SW 1271 (cell line): Measurements from ENCODE around the gene TBCD.

ENCODE experiments used
- DNase-seq, 2 experiments: peaks; one replicate each; lab custom pipeline; 2025; lab: John Stamatoyannopoulos, UW

The TBCD gene

GRCh38 chr17:82907797-82908542 lies 156.1 kb downstream of the TBCD start:
- no peak for DNase-seq

- DNase-seq: no peak
Observed at GRCh38 chr17:82908543-82909160, 156.8 kb downstream of the TBCD start.

- DNase-seq: no peak
Observed at GRCh38 chr17:82909322-82909904, 157.5 kb downstream of the TBCD start.

DNA sequence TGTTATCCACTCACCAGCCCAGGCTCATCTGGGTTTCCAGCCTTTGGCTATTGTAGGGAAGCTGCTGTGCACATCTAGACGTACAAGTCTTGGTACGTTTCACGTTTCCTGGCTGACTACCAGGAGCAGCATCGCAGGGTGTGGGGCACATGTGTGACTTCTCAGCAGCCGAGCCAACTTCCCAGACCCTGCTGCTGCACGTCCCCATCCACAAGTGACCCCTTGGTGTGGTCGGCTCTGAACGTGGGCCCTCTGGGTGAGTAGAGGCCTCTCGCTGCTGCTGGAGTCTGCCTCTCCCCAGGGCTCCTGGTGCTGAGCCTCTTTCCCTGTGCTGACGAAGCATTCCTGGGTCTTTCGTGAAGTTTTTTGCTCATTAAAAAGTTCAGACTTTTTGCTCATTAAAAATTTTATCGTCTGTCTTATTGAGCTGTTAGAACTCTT lies 158.2 kb downstream of the TBCD start:
- no peak for DNase-seq

- DNase-seq: no peak
Observed at GRCh38 chr17:82910770-82911169, 158.9 kb downstream of the TBCD start.

DNA sequence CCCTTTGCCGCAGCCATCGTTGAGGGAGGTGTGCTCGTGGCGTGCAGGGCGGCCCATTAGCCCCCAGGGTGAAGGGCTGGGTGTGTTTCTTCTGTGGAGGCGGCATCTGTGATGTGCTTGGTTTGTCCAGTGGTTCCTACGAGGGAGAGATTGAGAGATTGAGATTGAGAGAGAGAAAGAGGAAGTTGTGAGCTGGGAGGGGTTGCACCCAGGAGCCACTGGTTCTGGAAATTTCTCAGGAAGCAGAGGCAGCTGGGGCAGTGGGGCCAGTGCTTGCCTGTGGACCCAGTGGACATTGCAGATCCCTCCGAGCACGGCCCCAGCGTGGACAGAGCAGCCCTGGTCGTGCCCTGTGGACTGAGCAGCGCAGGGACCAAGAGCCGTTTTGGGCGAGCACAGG lies 160.0 kb downstream of the TBCD start:
- DNase-seq: no peak

DNA sequence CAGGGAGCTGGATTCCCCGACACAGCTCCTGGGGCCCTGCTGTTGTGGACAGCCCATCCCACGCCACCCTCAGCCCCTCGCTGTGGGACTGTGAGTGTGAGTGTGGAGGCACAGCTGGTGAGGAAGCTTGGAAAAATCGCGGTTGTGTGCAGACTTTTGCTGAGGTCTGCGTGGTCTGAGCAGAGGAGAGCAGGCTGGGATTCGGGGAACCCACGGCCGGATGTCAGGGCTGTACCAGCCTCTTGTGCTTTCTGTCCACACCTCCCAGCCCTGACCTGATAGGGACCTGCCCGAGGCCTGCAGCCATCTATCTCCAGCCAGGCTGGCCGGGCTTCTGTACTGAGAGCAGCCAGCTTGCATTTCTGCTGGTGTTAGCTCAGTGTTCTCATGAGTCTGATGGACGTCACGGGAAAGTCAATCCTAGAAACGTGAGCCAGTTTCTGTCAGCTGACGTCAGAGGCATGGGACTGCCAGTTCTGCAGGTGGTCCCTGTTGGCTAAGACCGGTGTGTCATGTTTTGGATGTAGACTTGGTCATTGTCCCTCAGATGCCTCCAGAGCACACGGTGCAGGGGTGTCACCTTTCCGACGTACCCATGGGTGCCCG lies 160.7 kb downstream of the TBCD start:
- no peak for DNase-seq

DNA sequence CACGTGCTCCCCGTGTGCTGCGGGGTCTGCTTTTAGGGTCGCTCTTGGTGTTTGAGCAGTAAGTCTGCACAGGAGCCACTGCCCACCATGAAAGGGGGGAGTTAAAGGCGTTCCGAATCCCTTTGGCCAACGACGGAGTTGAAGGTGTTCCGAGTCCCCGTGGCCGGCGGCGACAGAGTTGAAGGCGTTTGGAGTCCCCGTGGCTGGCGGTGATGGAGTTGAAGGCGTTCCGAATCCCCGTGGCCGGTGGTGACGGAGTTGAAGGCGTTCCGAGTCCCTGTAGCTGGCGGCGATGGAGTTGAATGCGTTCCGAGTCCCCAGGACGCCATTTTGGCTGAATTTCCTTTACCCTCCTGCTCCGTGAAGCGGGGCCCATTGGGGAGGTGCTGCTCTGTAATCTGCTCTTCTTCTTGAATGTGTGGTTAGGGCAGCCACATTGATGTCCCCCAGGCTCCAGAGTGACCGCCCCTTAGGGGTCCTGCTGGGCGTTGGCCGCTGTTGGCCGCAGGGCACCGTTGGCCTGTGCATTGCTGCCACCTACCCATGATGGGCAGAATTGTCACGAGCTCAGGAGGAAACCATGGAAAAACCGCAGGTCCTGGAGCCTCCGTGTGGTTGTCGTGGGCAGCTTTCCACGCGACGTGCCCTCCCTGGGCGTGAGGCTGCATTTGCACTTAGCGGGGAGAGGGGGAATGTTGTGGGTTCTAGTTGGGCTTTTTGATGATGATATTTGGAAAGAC lies 161.6 kb downstream of the TBCD start:
- DNase-seq: no peak

DNA sequence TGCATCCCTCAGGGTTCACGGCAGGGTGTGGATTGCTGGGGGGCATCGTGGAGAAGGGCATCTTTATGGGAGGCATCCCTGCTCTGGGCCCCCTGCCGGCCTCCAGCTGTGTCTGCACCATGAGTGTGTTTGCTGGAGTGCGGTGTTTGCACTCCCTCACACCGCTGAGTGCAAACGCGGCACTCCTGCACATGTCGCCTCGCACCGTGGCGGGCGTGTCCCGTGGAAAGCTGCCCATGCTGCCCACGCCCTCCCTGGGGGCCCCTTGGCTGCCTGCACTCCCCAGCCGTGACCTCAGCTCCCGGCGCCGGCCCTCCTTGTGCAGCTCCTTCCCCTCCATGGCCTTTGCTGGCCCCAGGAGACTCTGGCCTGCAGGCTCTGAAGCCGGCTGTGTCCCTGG lies 162.5 kb downstream of the TBCD start:
- no peak for DNase-seq

DNA sequence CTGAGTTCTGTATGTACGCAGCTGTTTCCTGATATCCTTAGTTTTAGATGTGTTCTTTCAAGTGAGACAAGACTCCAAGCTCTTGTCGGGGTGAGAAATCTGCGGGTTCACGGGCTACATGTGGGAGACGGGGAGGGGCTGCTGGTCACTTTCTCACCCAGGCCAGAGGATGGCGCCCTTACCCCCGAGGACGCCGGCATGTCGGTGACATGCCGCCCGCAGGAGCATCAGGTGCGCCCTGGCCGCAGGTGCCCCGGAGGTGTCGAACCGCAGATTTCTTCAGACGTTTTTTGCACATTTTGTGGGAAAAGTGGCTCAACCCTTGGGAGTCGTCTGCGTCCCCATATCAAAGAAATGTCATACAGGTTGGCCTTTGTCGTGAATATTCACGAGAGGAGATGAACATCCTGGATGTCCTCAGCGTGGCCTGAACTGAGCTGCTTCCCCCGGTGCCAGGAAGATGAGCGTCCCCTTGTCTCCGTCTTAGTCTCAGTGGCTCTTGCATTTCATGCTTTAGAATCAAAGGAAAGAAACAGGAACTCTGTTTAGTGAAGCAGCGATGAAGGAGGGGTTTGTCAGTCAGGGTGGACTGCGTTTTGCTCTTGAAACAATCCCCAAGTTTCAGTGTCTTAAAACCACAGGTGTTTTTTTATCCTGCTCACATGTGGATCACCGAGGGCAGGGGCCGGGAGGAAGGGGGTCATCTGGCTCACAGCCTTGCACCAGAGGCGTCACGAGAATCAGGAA lies 163.3 kb downstream of the TBCD start:
- no peak for DNase-seq

DNA sequence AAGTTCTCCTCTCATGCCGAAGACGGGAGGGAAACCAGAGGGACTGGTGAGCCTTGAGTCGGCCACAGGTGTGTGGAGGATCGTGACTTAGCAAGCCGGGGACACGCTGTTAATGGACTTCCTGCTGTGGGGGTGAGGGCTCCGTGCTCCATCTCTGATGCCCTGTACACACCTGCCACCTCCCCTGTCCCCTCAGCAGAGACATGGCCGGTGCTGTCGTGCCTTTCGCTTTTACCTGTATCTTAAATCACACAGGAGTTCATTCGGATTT lies 163.8 kb downstream of the TBCD start:
- DNase-seq: no peak

- DNase-seq: no peak
Observed at GRCh38 chr17:82917699-82918345, 166.0 kb downstream of the TBCD start.

DNA sequence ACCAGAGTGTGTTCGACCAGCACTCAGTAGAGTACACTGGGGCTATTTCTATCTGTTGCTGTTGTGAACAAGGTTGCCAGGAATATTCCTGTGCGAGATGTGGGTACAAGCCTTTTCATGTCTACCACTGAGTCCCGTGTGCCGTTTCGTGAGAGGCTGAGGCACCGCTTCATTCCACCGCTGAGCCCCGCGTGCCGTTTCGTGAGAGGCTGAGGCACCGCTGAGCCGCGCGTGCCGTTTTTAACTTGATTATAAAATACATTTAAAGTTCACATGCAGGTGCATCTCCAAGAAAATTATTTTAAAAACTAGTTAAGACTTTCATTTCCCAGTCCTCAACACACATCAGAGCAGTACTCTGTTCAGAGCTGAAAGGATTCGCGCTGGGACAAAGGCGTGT lies 166.6 kb downstream of the TBCD start:
- DNase-seq: no peak

GRCh38 chr17:82920150-82920549 lies 168.3 kb downstream of the TBCD start:
- no peak for DNase-seq

DNA sequence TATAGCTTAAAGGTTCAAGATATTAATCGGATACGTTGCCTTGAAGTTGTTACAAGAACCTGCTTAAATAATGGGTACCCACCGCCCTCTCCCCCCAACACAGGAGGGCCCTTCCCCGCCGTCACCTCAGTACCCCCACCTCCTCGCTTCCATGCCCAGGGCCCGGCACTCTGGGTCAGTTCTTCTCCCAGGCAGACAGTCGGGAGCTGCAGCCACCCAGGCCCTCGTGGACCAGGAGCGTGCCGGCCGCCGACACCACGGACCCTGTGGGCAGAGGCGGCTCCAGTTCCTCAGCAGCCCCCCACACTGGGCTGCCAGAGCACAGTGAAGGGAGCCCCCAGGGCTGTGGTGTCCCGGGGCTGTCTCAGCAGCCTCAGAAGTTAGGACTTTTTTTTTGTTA lies 168.8 kb downstream of the TBCD start:
- no peak for DNase-seq

GRCh38 chr17:82921426-82921825 lies 169.6 kb downstream of the TBCD start:
- DNase-seq: no peak

DNA sequence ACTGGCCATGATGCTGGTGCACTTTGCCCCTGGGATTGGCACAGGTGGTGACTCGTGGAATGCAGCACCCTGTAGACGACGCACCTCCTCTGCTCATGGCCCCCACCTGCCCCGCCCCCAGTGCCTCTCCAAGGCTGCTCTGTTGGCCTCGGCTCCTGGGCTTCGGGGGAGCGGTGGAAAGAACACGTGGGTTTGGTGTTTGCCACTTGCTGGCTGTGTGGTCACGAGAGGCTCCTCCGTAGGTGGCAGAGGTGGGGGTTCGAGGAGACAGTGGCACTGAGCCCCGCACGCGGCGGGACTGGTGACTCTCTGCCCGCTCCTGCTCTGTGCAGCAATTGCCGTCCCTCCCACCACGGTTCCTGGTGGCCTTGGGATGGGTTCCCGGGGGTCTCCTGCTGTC lies 170.8 kb downstream of the TBCD start:
- DNase-seq: no peak

DNA sequence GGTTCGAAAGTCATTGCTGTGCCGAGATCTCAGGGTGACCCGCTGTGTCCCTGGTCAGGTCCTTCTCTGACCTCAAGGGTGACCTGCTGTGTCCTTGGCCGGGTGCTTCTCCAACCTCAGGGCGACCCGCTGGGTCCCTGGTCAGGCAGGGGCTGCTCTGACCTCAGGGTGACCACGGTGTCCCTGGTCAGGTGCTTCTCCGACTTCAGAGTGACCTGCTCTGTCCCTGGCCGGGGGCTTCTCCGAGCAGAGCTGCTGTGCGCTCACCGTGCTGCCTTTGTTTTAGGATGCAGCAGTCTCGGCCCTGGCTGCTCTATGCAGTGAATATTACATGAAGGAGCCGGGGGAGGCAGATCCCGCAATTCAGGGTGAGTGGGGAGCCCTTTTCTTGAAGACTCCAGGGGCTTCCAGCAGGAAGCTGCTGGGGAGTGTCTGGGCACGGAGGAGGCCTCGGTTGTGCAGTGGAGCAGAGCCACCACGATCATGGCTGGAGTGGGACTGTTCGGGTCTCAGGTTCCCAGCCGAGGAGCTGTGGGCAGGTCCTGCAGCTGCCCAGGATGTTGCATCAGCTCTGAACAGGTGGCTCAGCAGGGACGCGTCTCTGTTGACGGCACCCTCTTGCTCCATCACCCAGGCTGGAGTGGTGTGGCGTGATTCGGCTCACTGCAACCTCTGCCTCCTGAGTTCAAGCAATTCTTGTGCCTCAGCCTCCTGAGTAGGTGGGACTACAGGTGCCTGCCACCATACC lies 171.7 kb downstream of the TBCD start:
- DNase-seq: no peak

DNA sequence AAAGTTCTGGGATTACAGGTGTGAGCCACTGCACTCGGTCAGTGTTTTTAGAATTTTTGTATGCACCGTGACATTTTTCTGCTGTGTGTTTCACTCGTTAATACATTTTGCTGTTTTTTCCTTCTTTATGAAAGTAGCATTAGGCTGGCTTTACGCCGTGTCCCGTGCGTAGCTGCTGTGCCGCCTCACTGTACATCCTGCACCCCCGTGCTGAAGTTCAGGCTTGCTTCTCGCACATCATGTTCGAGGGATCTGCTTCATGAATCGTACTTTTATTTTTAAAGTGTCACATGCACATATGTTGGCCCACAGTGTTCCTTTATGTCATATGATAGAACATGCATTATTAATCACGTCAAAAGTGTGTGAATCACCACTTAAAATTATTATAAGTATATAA lies 172.3 kb downstream of the TBCD start:
- DNase-seq: no peak

GRCh38 chr17:82924812-82925211 lies 172.9 kb downstream of the TBCD start:
- DNase-seq: no peak

DNA sequence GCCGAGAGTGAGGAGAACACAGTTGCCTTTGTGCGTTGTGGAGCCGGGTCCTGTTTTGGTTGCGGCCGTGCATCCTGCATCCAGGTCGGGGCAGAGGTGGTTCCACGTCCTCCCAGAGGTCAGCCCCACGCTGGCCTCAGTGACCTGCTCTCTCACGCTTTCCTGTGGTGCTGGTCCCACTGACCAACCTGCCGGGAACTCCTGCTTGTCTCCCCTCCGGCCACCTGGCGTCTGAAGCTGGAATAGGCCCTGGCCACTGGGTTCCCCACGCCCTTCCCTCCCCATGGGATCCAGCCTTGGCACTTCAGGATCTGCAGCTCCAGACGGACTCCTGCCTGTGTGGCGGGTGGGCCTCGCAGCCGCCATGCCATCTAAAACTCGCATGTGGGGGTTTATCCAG lies 173.5 kb downstream of the TBCD start:
- DNase-seq: no peak
